SK-N-SH treated with all-trans-retinoic acid at 6 μM for 48 hours (cell line): ENCODE measurements around the gene RBM47.

Experiments
- RARB ChIP-seq: fragments of 250-450 bp; sonication (Bioruptor Pico); IDR thresholded peaks from 2 replicates; pipeline ENCODE4 v1.8.0; 2021; ENCODE audit warnings: mild to moderate bottlenecking, moderate library complexity
- ZFP30 ChIP-seq: fragments of 450-650 bp; formaldehyde crosslinking; IDR thresholded peaks from 2 replicates; pipeline ENCODE4 v1.5.0; 2022; ENCODE audit warnings: mild to moderate bottlenecking, moderate library complexity

DNA sequence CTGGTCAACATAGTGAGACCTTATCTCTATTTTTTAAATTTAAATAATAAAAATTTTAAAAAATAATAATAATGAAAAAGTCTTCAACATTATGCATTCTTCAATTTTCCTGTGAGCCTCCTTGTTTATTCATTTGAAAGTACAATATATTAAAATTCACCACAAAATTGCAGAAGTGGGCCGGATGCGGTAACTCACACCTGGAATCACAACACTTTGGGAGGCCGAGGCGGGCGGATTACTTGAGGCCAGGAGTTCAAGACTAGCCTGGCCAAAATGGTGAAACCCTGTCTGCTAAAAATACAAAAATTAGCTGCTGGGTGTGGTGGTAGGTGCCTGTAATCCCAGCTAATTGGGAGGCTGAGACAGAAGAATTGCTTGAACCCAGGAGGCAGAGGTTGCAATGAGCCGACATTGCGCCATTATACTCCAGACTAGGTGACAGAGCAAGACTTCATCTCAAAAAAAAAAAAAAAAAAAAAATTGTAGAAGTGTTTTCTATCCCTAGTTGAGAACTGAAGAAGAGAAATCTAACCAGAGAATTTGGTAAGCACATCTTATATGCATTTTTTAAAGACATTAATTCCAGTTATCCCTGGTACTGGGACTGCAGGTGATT is 56.9 kb downstream of the RBM47 start:
- TF ChIP-seq RARB (CRISPR knock-in tag) (no peak), ZFP30 (no peak)
